Tibial nerve (tissue), 3 donors: ENCODE measurements around the gene ERBB4.

ENCODE experiments used
- POLR2A ChIP-seq, 2 donors: fragments of 450-650 bp; IDR thresholded peaks; one replicate each; pipeline ENCODE4 v1.6.1; 2017; ENCODE audit warnings: antibody characterized with exemption in 2 of 2, mild to moderate bottlenecking in 2 of 2, moderate library complexity in 2 of 2
- TF ChIP-seq, protein P1 (sequence below), 5 experiments: fragments of 200-600 bp in 3 of 5; fragments of 450-650 bp in 2 of 5; sonication (generic) in 3 of 5; IDR thresholded peaks; one replicate each; pipeline ENCODE4 v1.5.1; 2016 to 2019; ENCODE audit warnings: antibody characterized with exemption in 5 of 5, mild to moderate bottlenecking in 3 of 5, moderate library complexity in 2 of 5

DNA sequence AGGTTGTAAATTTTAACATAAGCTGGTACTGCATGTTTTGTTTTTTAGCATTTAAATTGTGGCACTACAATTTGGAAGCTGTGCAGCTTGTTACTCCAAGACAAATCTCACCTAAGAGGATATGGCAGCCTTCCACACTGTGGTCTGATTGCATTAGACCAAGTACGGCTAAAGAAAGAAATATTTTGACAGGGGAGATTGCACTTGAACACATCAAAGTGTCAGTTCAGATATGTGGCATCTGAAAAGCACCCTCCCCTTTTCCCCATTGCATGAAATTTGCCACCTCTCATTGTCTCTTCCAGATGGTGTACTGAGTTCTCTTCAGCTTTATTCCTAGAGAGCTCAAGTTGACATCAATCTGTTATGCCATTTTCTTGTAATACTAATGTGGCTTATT is 295.9 kb downstream of the ERBB4 start:
- TF ChIP-seq, protein P1, sequence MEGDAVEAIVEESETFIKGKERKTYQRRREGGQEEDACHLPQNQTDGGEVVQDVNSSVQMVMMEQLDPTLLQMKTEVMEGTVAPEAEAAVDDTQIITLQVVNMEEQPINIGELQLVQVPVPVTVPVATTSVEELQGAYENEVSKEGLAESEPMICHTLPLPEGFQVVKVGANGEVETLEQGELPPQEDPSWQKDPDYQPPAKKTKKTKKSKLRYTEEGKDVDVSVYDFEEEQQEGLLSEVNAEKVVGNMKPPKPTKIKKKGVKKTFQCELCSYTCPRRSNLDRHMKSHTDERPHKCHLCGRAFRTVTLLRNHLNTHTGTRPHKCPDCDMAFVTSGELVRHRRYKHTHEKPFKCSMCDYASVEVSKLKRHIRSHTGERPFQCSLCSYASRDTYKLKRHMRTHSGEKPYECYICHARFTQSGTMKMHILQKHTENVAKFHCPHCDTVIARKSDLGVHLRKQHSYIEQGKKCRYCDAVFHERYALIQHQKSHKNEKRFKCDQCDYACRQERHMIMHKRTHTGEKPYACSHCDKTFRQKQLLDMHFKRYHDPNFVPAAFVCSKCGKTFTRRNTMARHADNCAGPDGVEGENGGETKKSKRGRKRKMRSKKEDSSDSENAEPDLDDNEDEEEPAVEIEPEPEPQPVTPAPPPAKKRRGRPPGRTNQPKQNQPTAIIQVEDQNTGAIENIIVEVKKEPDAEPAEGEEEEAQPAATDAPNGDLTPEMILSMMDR (IDR thresholded peaks at IDR 0.05) = no peak
- TF ChIP-seq POLR2A (IDR thresholded peaks at IDR 0.05) = no peak
